PC-3 (cell line): ENCODE data around the gene GSTA2. TPM values are rescaled to one million over a fixed set of nuclear protein-coding genes. Genes with fewer than 3 reads are reported as not detected.
"Not testable (repeated sequence)": the region's sequence is repeated elsewhere in the genome, so short reads cannot be mapped to it uniquely, and the experiment has no call there.

ENCODE experiments used
- ATAC-seq: fragments of 200-7000 bp; cut with Tn5 transposase; 2 replicates; pipeline ENCODE4 v1.9.1; 2020; ENCODE audit warnings: mild to moderate bottlenecking, moderate library complexity
- BruUV-seq: library from RNA; stranded (reverse); fragments of 400-500 nt; replicated peaks from 2 replicates; lab custom pipeline; 2021; lab: Mats Ljungman, UMichigan
- CTCF ChIA-PET: fragments of 300-600 bp; sonication (Branson Sonifier 250); formaldehyde crosslinking; loops from one replicate; lab custom pipeline; 2022; ENCODE audit warnings: antibody characterized with exemption; lab: Charles Lee
- POLR2A ChIA-PET: fragments of 300-600 bp; sonication (Branson Sonifier 250); formaldehyde crosslinking; loops from one replicate; lab custom pipeline; 2022; ENCODE audit warnings: antibody characterized with exemption; ENCODE audit not compliant: unreplicated experiment; lab: Charles Lee
- DNase-seq: peaks from one replicate; pipeline ENCODE4 v3.0.0-alpha.2; 2015
- H2AFZ ChIP-seq: fragments of 300-600 bp; sonication (generic); 2 replicates; pipeline ENCODE4 v1.6.0; 2016; ENCODE audit warnings: antibody characterized with exemption, low read length
- H3F3A ChIP-seq: fragments of 300-600 bp; sonication (generic); one replicate; pipeline ENCODE4 v1.6.0; 2017; ENCODE audit warnings: antibody characterized with exemption, low read length, control low read depth, mild to moderate bottlenecking; ENCODE audit not compliant: unreplicated experiment
- H3K27ac ChIP-seq: fragments of 300-600 bp; sonication (generic); 2 replicates; pipeline ENCODE4 v1.5.1; 2016; ENCODE audit warnings: mild to moderate bottlenecking, low read length
- H3K27me3 ChIP-seq: fragments of 300-600 bp; sonication (generic); 2 replicates; pipeline ENCODE4 v1.6.1; 2016; ENCODE audit warnings: low read length, mixed read lengths
- H3K36me3 ChIP-seq: fragments of 300-600 bp; sonication (generic); 2 replicates; pipeline ENCODE4 v1.6.1; 2016; ENCODE audit warnings: low read depth, mixed run types, low read length, mixed read lengths
- H3K4me1 ChIP-seq: fragments of 300-600 bp; sonication (generic); 2 replicates; pipeline ENCODE4 v1.5.1; 2016; ENCODE audit warnings: low read length; ENCODE audit not compliant: insufficient read depth
- H3K4me2 ChIP-seq: fragments of 300-600 bp; sonication (generic); 2 replicates; pipeline ENCODE4 v1.6.0; 2016; ENCODE audit warnings: low read length
- H3K4me3 ChIP-seq: fragments of 300-600 bp; sonication (generic); 2 replicates; pipeline ENCODE4 v1.5.1; 2016; ENCODE audit warnings: mild to moderate bottlenecking, low read length, mixed read lengths
- H3K79me2 ChIP-seq: fragments of 300-600 bp; sonication (generic); 2 replicates; pipeline ENCODE4 v1.6.1; 2017; ENCODE audit warnings: low read length, mixed read lengths
- H3K9ac ChIP-seq: fragments of 300-600 bp; sonication (generic); 2 replicates; pipeline ENCODE4 v1.6.0; 2016; ENCODE audit warnings: mild to moderate bottlenecking, low read length
- H3K9me2 ChIP-seq: fragments of 300-600 bp; sonication (generic); replicated peaks from 2 replicates; pipeline ENCODE4 v1.6.1; 2016; ENCODE audit warnings: mixed run types, low read length, mixed read lengths
- H3K9me3 ChIP-seq: fragments of 300-600 bp; sonication (generic); 2 replicates; pipeline ENCODE4 v1.6.1; 2016; ENCODE audit warnings: low read length, mixed read lengths
- H4K20me1 ChIP-seq: fragments of 300-600 bp; sonication (generic); 2 replicates; pipeline ENCODE4 v1.6.1; 2016; ENCODE audit warnings: low read length, mixed read lengths
- CTCF ChIP-seq: fragments of 300-600 bp; sonication (generic); conservative IDR thresholded peaks from 2 replicates; pipeline ENCODE4 v1.5.1; 2017; ENCODE audit warnings: antibody characterized with exemption, low read depth, mild to moderate bottlenecking, low read length
- EZH2 ChIP-seq: fragments of 300-600 bp; sonication (generic); IDR thresholded peaks from one replicate; pipeline ENCODE4 v1.6.1; 2017; ENCODE audit warnings: antibody characterized with exemption, mild to moderate bottlenecking, low read length; ENCODE audit not compliant: unreplicated experiment
- EZH2phosphoT487 ChIP-seq: fragments of 300-600 bp; sonication (generic); IDR thresholded peaks from 2 replicates; pipeline ENCODE4 v1.6.1; 2018; ENCODE audit warnings: mild to moderate bottlenecking, antibody characterized with exemption, low read length, borderline replicate concordance
- intact Hi-C: fragments of 100-400 bp; cut with micrococcal nuclease; formaldehyde crosslinking; loops from 2 replicates; pipeline ENCODE4 v1.9.0; 2023
- total RNA-seq: library from RNA; depleted of rRNA; stranded (reverse); fragments of >200 nt; gene quantifications from 2 replicates; pipeline ENCODE4 v1.2.3, GENCODE V29; 2014

Gene GSTA2
- total RNA-seq, 1 experiment from 2014 or later: not detected

DNA sequence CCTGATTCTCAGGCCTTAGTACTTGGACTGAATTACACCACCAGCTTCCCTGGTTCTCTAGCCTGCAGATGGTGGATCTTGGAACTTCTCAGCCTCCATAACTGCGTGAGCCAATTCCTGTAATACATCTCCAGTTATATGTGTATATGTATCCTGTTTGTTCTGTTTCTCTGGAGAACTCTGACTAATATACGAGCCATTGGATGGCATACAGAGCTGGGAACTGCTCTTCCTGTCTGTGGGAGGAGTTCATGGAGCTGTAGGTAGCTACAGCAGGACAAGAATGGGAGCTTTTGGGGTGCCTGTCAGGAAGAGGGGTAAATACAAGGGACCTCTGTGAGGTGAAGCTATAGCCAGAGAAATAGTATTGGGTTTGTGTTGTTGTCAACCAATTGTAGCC lies 51.1 kb downstream of the GSTA2 start:
- Histone ChIP-seq H4K20me1 (no peaks in the 10 kb centered on the region), H3K79me2 (no peaks in the 10 kb centered on the region), H3K9ac (no peak overlapping the region), H3K27me3 (no peaks in the 10 kb centered on the region), H3K9me3 (no peaks in the 10 kb centered on the region), H3K4me1 (no peaks in the 10 kb centered on the region; the same call in 1 of the 2 replicates), H3K9me2 (no peaks in the 10 kb centered on the region), H3K4me3 (no peak overlapping the region), H3K4me2 (no peak overlapping the region), H3K27ac (no peak overlapping the region), H2AFZ (peak overlapping the region; percentile 38; the same call in 1 of the 2 replicates), H3F3A (no peaks in the 10 kb centered on the region), H3K36me3 (no peaks in the 10 kb centered on the region)
- peak; percentile 49 for DNase-seq
- ChIA-PET CTCF (no interaction called here), POLR2A (no interaction called here)
- ATAC-seq: peak; percentile 87
- intact Hi-C loops: no loop called here
- no peak for TF ChIP-seq EZH2phosphoT487
- TF ChIP-seq EZH2: no peak
- TF ChIP-seq CTCF: no peak
- BruUV-seq: no TSS peak

GRCh38 chr6:52707963-52708680 lies 55.2 kb downstream of the GSTA2 start:
- H3K4me3 ChIP-seq: no peak overlapping the region
- H3K36me3 ChIP-seq: no peaks in the 10 kb centered on the region
- ATAC-seq (no peak), DNase-seq (no peak)
- H3K9me3 ChIP-seq: no peaks in the 10 kb centered on the region
- TF ChIP-seq EZH2phosphoT487 (no peak), CTCF (no peak), EZH2 (no peak)
- no peak overlapping the region for H3K9ac ChIP-seq
- no peaks in the 10 kb centered on the region; the same call in 1 of the 2 replicates for H3K4me1 ChIP-seq
- H3K27ac ChIP-seq: no peak overlapping the region
- H4K20me1 ChIP-seq: no peaks in the 10 kb centered on the region
- H2AFZ ChIP-seq: no peak overlapping the region
- H3K27me3 ChIP-seq: no peaks in the 10 kb centered on the region
- H3K4me2 ChIP-seq: no peak overlapping the region
- no peaks in the 10 kb centered on the region for H3F3A ChIP-seq
- H3K79me2 ChIP-seq: no peaks in the 10 kb centered on the region
- intact Hi-C loops: no loop called here
- CTCF ChIA-PET: no interaction called here
- POLR2A ChIA-PET: no interaction called here
- no TSS peak for BruUV-seq
- H3K9me2 ChIP-seq: no peaks in the 10 kb centered on the region

- DNase-seq (no peak), ATAC-seq (no peak)
- no peak overlapping the region for H2AFZ ChIP-seq
- no peak for TF ChIP-seq EZH2
- TF ChIP-seq CTCF: no peak
- no peak for TF ChIP-seq EZH2phosphoT487
- H3F3A ChIP-seq: no peaks in the 10 kb centered on the region
- CTCF ChIA-PET: no interaction called here
- H3K79me2 ChIP-seq: no peaks in the 10 kb centered on the region
- H3K27ac ChIP-seq: no peak overlapping the region
- intact Hi-C loops: no loop called here
- no peak overlapping the region for H3K4me2 ChIP-seq
- no peaks in the 10 kb centered on the region for H3K4me1 ChIP-seq
- H3K27me3 ChIP-seq: no peaks in the 10 kb centered on the region
- no peaks in the 10 kb centered on the region for H3K9me2 ChIP-seq
- POLR2A ChIA-PET: no interaction called here
- H3K4me3 ChIP-seq: no peak overlapping the region
- no peak overlapping the region for H3K9ac ChIP-seq
- H3K36me3 ChIP-seq: no peaks in the 10 kb centered on the region
- H3K9me3 ChIP-seq: no peaks in the 10 kb centered on the region
- BruUV-seq: no TSS peak
- H4K20me1 ChIP-seq: no peaks in the 10 kb centered on the region
Measured at GRCh38 chr6:52706001-52706400, 57.3 kb downstream of the GSTA2 start.

DNA sequence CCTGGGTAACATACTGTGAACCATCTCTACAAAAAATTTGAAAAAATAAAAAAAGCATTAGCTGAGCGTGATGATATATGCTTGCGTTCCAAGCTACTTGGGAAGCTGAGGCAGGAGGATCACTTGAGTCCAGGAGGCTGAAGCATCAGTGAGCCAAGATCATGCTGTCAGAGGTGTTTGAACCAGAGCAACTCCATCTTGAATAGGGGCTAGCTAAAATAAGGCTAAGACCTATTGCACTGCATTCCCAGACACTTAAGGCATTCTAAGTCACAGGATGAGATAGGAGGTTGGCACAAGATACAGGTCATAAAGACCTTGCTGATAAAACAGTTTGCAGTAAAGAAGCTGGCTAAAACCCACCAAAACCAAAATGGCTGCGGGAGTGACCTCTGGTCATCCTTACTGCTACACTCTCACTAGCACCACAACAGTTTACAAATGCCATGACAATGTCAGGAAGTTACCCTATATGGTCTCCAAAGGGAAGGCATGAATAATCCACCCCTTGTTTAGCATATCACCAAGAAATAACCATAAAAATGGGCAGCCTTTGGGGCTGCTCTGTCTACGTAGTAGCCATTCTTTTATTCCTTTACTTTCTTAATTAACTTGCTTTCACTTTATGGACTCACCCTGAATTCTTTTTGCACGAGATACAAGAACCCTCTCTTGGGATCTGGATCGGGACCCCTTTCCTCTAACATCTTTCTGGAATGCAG lies 58.3 kb downstream of the GSTA2 start:
- H3K27me3 ChIP-seq, H3K9ac ChIP-seq, H3F3A ChIP-seq, H3K4me3 ChIP-seq, CTCF ChIA-PET, H4K20me1 ChIP-seq, ATAC-seq, H3K9me3 ChIP-seq, H3K9me2 ChIP-seq, H3K27ac ChIP-seq, BruUV-seq, POLR2A ChIA-PET, DNase-seq, intact Hi-C loops, H2AFZ ChIP-seq, H3K79me2 ChIP-seq, H3K4me2 ChIP-seq, H3K36me3 ChIP-seq, H3K4me1 ChIP-seq: not testable (repeated sequence)
